A549 treated with Mapracorat at 1 μM for 4 hours (cell line): ENCODE data around the gene ZGRF1. TPM values are rescaled to one million over a fixed set of nuclear protein-coding genes. Genes with fewer than 3 reads are reported as not detected.

Experiments used
- total RNA-seq: library from RNA; stranded (reverse); fragments of 200-300 nt; extraction: Qiagen RNA extraction; gene quantifications from 5 replicates; pipeline ENCODE4 v1.2.3, GENCODE V29; 2022

ZGRF1 gene, protein sequence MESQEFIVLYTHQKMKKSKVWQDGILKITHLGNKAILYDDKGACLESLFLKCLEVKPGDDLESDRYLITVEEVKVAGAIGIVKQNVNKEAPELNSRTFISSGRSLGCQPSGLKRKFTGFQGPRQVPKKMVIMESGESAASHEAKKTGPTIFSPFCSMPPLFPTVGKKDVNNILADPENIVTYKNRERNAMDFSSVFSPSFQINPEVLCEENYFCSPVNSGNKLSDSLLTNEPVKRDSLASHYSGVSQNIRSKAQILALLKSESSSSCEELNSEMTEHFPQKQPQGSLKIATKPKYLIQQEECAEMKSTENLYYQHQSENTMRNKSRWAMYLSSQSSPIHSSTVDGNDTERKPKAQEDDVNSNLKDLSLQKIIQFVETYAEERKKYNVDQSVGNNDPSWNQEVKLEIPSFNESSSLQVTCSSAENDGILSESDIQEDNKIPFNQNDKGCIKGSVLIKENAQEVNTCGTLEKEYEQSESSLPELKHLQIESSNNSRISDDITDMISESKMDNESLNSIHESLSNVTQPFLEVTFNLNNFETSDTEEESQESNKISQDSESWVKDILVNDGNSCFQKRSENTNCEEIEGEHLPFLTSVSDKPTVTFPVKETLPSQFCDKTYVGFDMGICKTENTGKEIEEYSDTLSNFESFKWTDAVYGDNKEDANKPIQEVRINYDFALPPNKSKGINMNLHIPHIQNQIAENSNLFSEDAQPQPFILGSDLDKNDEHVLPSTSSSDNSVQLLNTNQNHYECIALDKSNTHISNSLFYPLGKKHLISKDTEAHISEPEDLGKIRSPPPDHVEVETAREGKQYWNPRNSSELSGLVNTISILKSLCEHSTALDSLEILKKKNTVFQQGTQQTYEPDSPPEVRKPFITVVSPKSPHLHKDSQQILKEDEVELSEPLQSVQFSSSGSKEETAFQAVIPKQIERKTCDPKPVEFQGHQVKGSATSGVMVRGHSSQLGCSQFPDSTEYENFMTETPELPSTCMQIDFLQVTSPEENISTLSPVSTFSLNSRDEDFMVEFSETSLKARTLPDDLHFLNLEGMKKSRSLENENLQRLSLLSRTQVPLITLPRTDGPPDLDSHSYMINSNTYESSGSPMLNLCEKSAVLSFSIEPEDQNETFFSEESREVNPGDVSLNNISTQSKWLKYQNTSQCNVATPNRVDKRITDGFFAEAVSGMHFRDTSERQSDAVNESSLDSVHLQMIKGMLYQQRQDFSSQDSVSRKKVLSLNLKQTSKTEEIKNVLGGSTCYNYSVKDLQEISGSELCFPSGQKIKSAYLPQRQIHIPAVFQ (N-terminal part only)
- total RNA-seq = 3.0 to 3.4 TPM (median 3.3 TPM) in 5 replicates

DNA sequence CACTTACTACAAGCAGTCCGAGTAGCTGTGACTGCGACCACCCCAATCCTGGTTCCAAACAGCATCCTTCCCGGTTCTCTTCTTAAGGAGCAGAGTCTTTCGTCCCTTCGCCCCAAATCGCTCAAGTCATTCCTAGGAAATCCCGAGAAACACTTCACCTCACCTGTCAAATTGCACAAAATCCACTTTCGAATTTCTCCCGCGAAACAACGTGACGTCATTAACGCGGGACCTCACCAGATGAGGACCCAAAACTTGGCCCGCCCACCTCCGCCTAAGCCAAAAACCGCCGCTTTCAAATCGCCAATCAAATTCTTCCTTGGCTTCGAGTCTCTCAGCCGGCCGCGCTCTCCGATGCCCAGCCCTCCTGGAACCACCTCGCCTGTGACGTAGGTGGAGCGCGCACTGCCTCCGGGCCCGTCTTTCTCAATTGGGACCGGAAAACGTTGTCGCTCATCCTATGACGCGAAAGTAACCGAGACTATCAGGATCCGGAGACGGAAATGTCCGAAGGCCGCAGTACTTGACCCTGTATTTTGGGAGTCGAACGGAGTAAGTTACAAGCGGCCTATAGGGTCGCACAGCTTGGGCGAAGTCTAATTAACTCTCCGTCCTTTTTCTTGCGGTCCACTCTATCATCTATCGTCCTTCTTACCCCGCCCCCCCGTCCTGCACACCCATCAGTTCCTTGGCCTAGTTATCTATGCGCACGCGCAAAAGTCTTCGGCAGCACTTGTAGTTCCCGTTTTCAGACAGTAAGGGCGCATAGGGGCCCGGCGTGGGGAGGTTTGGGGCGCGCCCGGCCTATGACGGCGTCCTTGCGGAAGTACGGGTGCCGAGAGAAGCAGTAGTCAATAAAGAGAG is at the start of gene ZGRF1, which contains the start of gene LARP7:
ZGRF1 (minus strand) TSS at position 222 of the 864 bp plus-strand sequence. CDS start 3,733 bp downstream, outside the sequence.
LARP7 (plus strand) TSS at position 456 of the 864 bp plus-strand sequence. CDS start 7,527 bp downstream, outside the sequence.

DNA sequence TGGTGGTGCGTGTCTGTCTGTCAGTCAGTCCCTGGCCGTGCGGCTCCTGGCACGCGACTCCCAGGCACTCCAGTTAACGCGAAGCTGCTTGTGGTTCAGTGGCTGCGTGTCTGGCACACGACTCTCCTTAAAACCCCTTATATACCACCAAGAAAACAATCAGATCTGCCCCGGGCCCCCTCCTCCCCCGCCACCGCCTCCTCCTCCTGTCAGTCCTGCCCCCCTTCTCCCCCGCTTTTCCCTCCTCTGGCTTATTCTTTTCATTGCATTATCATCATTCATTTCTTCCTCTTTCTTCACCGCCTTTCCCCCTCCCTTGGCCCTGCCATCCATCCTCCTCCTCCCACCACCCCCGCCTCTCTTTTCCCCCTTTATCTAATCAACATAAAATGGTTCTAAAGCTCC is 120.6 kb downstream of the ZGRF1 start, which contains the start of gene NEUROG2:
NEUROG2 (minus strand) TSS at position 115 of the 405 bp plus-strand sequence. CDS start 705 bp downstream, outside the sequence.

Other genes starting within 250 kb of the ZGRF1 start
- gene NEUROG2, start 120.7 kb downstream of the ZGRF1 start, total RNA-seq = not detected in 5 replicates
- 25.0 to 34.4 TPM (median 25.8 TPM) in 5 replicates for gene LARP7, start 234 bp upstream of the ZGRF1 start, total RNA-seq